ENCODE results near the gene TBC1D22A. TPM values are rescaled to one million over a fixed set of nuclear protein-coding genes. Genes with fewer than 3 reads are reported as not detected.

The TBC1D22A gene
- total and polyA plus RNA-seq, 4 donors = 4.1 to 12.4 (median 8.4) TPM

GRCh38 chr22:46829117-46829891 lies 66.9 kb downstream of the TBC1D22A start:
- peak overlapping the region in 1 of 2 donors; percentile 21 for H3K27ac ChIP-seq (ENCODE audit: low read depth in 1 of 2, low read length in 2 of 2)
- DNase-seq (ENCODE audit: low spot score) = no peak
- no peak overlapping the region for H3K9ac ChIP-seq (ENCODE audit: low read depth in 1 of 2, low read length in 2 of 2)
- TF ChIP-seq NR2F2 (IDR thresholded peaks at IDR 0.05) (peak; percentile 22), JUND (IDR thresholded peaks at IDR 0.05) (no peak)
- WGBS = 81% methylated on average over 12 of the region's 12 CpGs
- H3K9me3 ChIP-seq (ENCODE audit: control insufficient read depth in 4 of 4, low read length in 3 of 4) = no peaks in the 10 kb centered on the region
- H3K4me3 ChIP-seq (ENCODE audit: low read depth in 1 of 3, low read length in 3 of 3) = no peak overlapping the region
- peaks cover 0 to 5% (median 1%) of the 10 kb centered on the region in 4 donors for H3K36me3 ChIP-seq (ENCODE audit: control insufficient read depth in 4 of 4, insufficient read depth in 3 of 4, low read depth in 1 of 4, low read length in 3 of 4)
- peaks cover 0 to 17% (median 4%) of the 10 kb centered on the region in 4 donors for H3K4me1 ChIP-seq (ENCODE audit: control insufficient read depth in 4 of 4, insufficient read depth in 4 of 4, low read length in 3 of 4)
- H3K27me3 ChIP-seq (ENCODE audit: control insufficient read depth in 4 of 4, insufficient read depth in 4 of 4, low read length in 3 of 4) = no peaks in the 10 kb centered on the region

GRCh38 chr22:46829941-46830715 lies 67.7 kb downstream of the TBC1D22A start:
- TF ChIP-seq HNF4G (IDR thresholded peaks at IDR 0.05) (no peak), GABPA (IDR thresholded peaks at IDR 0.05 in 1 of 2, conservative IDR thresholded peaks at IDR 0.05 in 1 of 2) (no peak), RAD21 (IDR thresholded peaks at IDR 0.05) (no peak), FOXA2 (IDR thresholded peaks at IDR 0.05) (no peak), ATF3 (IDR thresholded peaks at IDR 0.05) (no peak), MAX (IDR thresholded peaks at IDR 0.05) (no peak), FOXA1 (IDR thresholded peaks at IDR 0.05) (no peak), HNF4A (conservative IDR thresholded peaks at IDR 0.05) (no peak), JUND (IDR thresholded peaks at IDR 0.05) (no peak), CTCF (IDR thresholded peaks at IDR 0.05; ENCODE audit: low read depth, low read length, missing input control) (no peak)
- Histone ChIP-seq H3K27me3 (ENCODE audit: control insufficient read depth in 4 of 4, insufficient read depth in 4 of 4, low read length in 3 of 4) (no peaks in the 10 kb centered on the region), H3K4me1 (ENCODE audit: control insufficient read depth in 4 of 4, insufficient read depth in 4 of 4, low read length in 3 of 4) (peaks cover 0 to 17% (median 4%) of the 10 kb centered on the region in 4 donors), H3K4me3 (ENCODE audit: low read depth in 1 of 3, low read length in 3 of 3) (no peak overlapping the region), H3K9ac (ENCODE audit: low read depth in 1 of 2, low read length in 2 of 2) (no peak overlapping the region), H3K36me3 (ENCODE audit: control insufficient read depth in 4 of 4, insufficient read depth in 3 of 4, low read depth in 1 of 4, low read length in 3 of 4) (peaks cover 0 to 5% (median 1%) of the 10 kb centered on the region in 4 donors), H3K9me3 (ENCODE audit: control insufficient read depth in 4 of 4, low read length in 3 of 4) (no peaks in the 10 kb centered on the region), H3K27ac (ENCODE audit: low read depth in 1 of 2, low read length in 2 of 2) (peak overlapping the region in 1 of 2 donors; percentile 21)
- 83% methylated on average over 15 of the region's 15 CpGs for WGBS
- no peak for DNase-seq (ENCODE audit: low spot score)

- WGBS = 93% methylated on average over 8 of the region's 8 CpGs
- H3K27ac ChIP-seq (ENCODE audit: low read depth in 1 of 2, low read length in 2 of 2) = no peak overlapping the region
- H3K36me3 ChIP-seq (ENCODE audit: control insufficient read depth in 4 of 4, insufficient read depth in 3 of 4, low read depth in 1 of 4, low read length in 3 of 4) = peaks cover 0 to 8% (median 1%) of the 10 kb centered on the region in 4 donors
- H3K4me3 ChIP-seq (ENCODE audit: low read depth in 1 of 3, low read length in 3 of 3) = no peak overlapping the region
- peaks cover 0 to 17% (median 4%) of the 10 kb centered on the region in 4 donors for H3K4me1 ChIP-seq (ENCODE audit: control insufficient read depth in 4 of 4, insufficient read depth in 4 of 4, low read length in 3 of 4)
- no peak overlapping the region for H3K9ac ChIP-seq (ENCODE audit: low read depth in 1 of 2, low read length in 2 of 2)
- no peak for DNase-seq (ENCODE audit: low spot score)
- H3K27me3 ChIP-seq (ENCODE audit: control insufficient read depth in 4 of 4, insufficient read depth in 4 of 4, low read length in 3 of 4) = no peaks in the 10 kb centered on the region
- no peak for TF ChIP-seq RAD21 (IDR thresholded peaks at IDR 0.05)
- TF ChIP-seq HNF4A (conservative IDR thresholded peaks at IDR 0.05) = no peak
- TF ChIP-seq MAX (IDR thresholded peaks at IDR 0.05) = no peak
- no peak for TF ChIP-seq NR2F2 (IDR thresholded peaks at IDR 0.05)
- TF ChIP-seq ATF3 (IDR thresholded peaks at IDR 0.05) = no peak
- TF ChIP-seq GABPA (IDR thresholded peaks at IDR 0.05 in 1 of 2, conservative IDR thresholded peaks at IDR 0.05 in 1 of 2) = no peak
- no peak for TF ChIP-seq CTCF (IDR thresholded peaks at IDR 0.05; ENCODE audit: low read depth, low read length, missing input control)
- peaks cover 0 to 3% (median 0%) of the 10 kb centered on the region in 4 donors for H3K9me3 ChIP-seq (ENCODE audit: control insufficient read depth in 4 of 4, low read length in 3 of 4)
Observed at GRCh38 chr22:46830841-46831240, 68.4 kb downstream of the TBC1D22A start.
